Thoracic aorta (tissue), 2 donors: ENCODE results near the gene BRI3. TPM values are rescaled to one million over a fixed set of nuclear protein-coding genes. Genes with fewer than 3 reads are reported as not detected.
A peak's percentile ranks its signal among the peaks of the same experiment; 100 is the strongest.

ENCODE experiments used
- ATAC-seq: fragments of 150-250 bp; one replicate; pipeline ENCODE4 v1.8.0; 2017; ENCODE audit warnings: low read depth; ENCODE audit not compliant: insufficient number of reproducible peaks, low FRiP score
- DNase-seq: peaks from one replicate; pipeline ENCODE4 v3.0.0-alpha.2; 2020; ENCODE audit warnings: low spot score
- H3K27ac ChIP-seq, 2 donors: fragments of 200-600 bp; sonication (generic); 1 replicate in 1 of 2; 2 replicates in 1 of 2; pipeline ENCODE4 v1.5.1; 2016; ENCODE audit warnings: mild to moderate bottlenecking in 2 of 2, moderate library complexity in 2 of 2
- H3K27me3 ChIP-seq: fragments of 200-600 bp; sonication (generic); replicated peaks from 2 replicates; pipeline ENCODE4 v1.6.0; 2016; ENCODE audit warnings: mild to moderate bottlenecking; ENCODE audit not compliant: insufficient read depth
- H3K36me3 ChIP-seq: fragments of 200-600 bp; sonication (generic); one replicate; pipeline ENCODE4 v1.5.1; 2016
- H3K4me1 ChIP-seq, 2 donors: fragments of 200-600 bp; sonication (generic); 1 replicate in 1 of 2; 2 replicates in 1 of 2; pipeline versions ENCODE4 v1.5.1 to v1.6.0; 2016; ENCODE audit warnings: low read depth in 2 of 2, mild to moderate bottlenecking in 1 of 2; ENCODE audit not compliant: control insufficient read depth in 1 of 2
- H3K4me3 ChIP-seq: fragments of 200-600 bp; sonication (generic); 2 replicates; pipeline ENCODE4 v1.5.1; 2016; ENCODE audit warnings: mild to moderate bottlenecking
- H3K9me3 ChIP-seq: fragments of 200-600 bp; sonication (generic); 2 replicates; pipeline ENCODE4 v1.5.1; 2016
- CTCF ChIP-seq: fragments of 200-600 bp; sonication (generic); IDR thresholded peaks from one replicate; pipeline ENCODE4 v1.5.1; 2019; ENCODE audit warnings: antibody characterized with exemption
- total RNA-seq, 2 donors: library from RNA; depleted of rRNA; stranded (reverse); fragments of >200 nt; gene quantifications; one replicate each; pipeline versions ENCODE4 v1.1.0 to v1.2.3, GENCODE V29; 2016

BRI3 gene
- total RNA-seq, 2 donors from 2014 or later: 95.1 to 104 TPM

- peaks cover 15 to 19% of the 10 kb centered on the region in 2 donors for H3K4me1 ChIP-seq
- H3K27ac ChIP-seq: no peak overlapping the region
- H3K36me3 ChIP-seq: no peaks in the 10 kb centered on the region
- H3K9me3 ChIP-seq: no peaks in the 10 kb centered on the region
- no peaks in the 10 kb centered on the region for H3K27me3 ChIP-seq
- DNase-seq: no peak
- no peak for TF ChIP-seq CTCF
- no peak for ATAC-seq
- no peak overlapping the region for H3K4me3 ChIP-seq
These were observed 2.5 kb upstream of the BRI3 start for GRCh38 chr7:98278936-98279335.

- Histone ChIP-seq H3K4me1 (peaks cover 24 to 31% of the 10 kb centered on the region in 2 donors), H3K4me3 (peak overlapping the region; percentile 78)
These were observed 1.2 kb upstream of the BRI3 start for GRCh38 chr7:98280296-98280695.

GRCh38 chr7:98281757-98282606 lies 496 bp downstream of the BRI3 start:
- Histone ChIP-seq H3K27ac (peak overlapping the region; percentile 97 to 98), H3K27me3 (no peaks in the 10 kb centered on the region), H3K4me3 (peak overlapping the region; percentile 97), H3K9me3 (no peaks in the 10 kb centered on the region), H3K4me1 (peaks cover 34 to 48% of the 10 kb centered on the region in 2 donors), H3K36me3 (no peaks in the 10 kb centered on the region)
- ATAC-seq (peak; percentile 3), DNase-seq (no peak)
- no peak for TF ChIP-seq CTCF

More at GRCh38 chr7:98280296-98280695, 1.2 kb upstream of the BRI3 start:
- Histone ChIP-seq H3K36me3 (no peaks in the 10 kb centered on the region), H3K27me3 (no peaks in the 10 kb centered on the region), H3K27ac (no peak overlapping the region), H3K9me3 (no peaks in the 10 kb centered on the region)
- no peak for TF ChIP-seq CTCF
- DNase-seq (no peak), ATAC-seq (no peak)

- H3K4me1 ChIP-seq: peaks cover 41 to 55% of the 10 kb centered on the region in 2 donors
- ATAC-seq (no peak), DNase-seq (no peak)
These were observed 1.2 kb downstream of the BRI3 start for GRCh38 chr7:98282703-98283102.

More at GRCh38 chr7:98282703-98283102, 1.2 kb downstream of the BRI3 start:
- no peaks in the 10 kb centered on the region for H3K9me3 ChIP-seq
- peaks cover under 1% of the 10 kb centered on the region for H3K36me3 ChIP-seq
- no peak for TF ChIP-seq CTCF
- H3K27me3 ChIP-seq: no peaks in the 10 kb centered on the region
- peak overlapping the region; percentile 97 for H3K4me3 ChIP-seq
- H3K27ac ChIP-seq: peak overlapping the region; percentile 97 to 98
